GM12878 (cell line): ENCODE measurements around the gene TTC23.

Experiments
- CHD4 ChIP-seq: fragments of 200-600 bp; sonication (generic); IDR thresholded peaks from 2 replicates; pipeline ENCODE4 v1.6.1; 2016; ENCODE audit warnings: mild to moderate bottlenecking
- CREB1 ChIP-seq: IDR thresholded peaks from 2 replicates; pipeline ENCODE4 v1.6.1; 2012; ENCODE audit warnings: low read depth, mild to moderate bottlenecking, inconsistent platforms
- CTCF ChIP-seq, 3 experiments: IDR thresholded peaks in 2 of 3; conservative IDR thresholded peaks in 1 of 3; 2 replicates each; pipeline ENCODE4 v1.5.1; 2011; ENCODE audit warnings: low read depth in 3 of 3, low read length in 3 of 3, mild to moderate bottlenecking in 3 of 3, control low read depth in 2 of 3, moderate library complexity in 2 of 3, inconsistent platforms in 1 of 3, mixed read lengths in 1 of 3; ENCODE audit not compliant: control insufficient read depth in 2 of 3, insufficient read depth in 1 of 3; ENCODE audit errors: extremely low read depth in 1 of 3
- ESRRA ChIP-seq: IDR thresholded peaks from 2 replicates; pipeline ENCODE4 v1.6.1; 2012; ENCODE audit warnings: mild to moderate bottlenecking, low read length, improper control_type of control experiment
- MLLT1 ChIP-seq: fragments of 450-650 bp; IDR thresholded peaks from 2 replicates; pipeline ENCODE4 v1.6.1; 2016; ENCODE audit warnings: mild to moderate bottlenecking
- POLR2A ChIP-seq: IDR thresholded peaks from 2 replicates; pipeline ENCODE4 v1.6.1; 2011; ENCODE audit warnings: low read depth, mild to moderate bottlenecking, low read length
- POLR2AphosphoS5 ChIP-seq: IDR thresholded peaks from 2 replicates; pipeline ENCODE4 v1.6.1; 2011; ENCODE audit warnings: mild to moderate bottlenecking, low read length, inconsistent platforms
- SIX5 ChIP-seq: IDR thresholded peaks from 2 replicates; pipeline ENCODE4 v1.6.1; 2011; ENCODE audit warnings: mild to moderate bottlenecking, low read depth, low read length, moderate library complexity; ENCODE audit not compliant: severe bottlenecking
- SREBF2 ChIP-seq: IDR thresholded peaks from 2 replicates; pipeline ENCODE4 v1.6.1; 2012; ENCODE audit warnings: mild to moderate bottlenecking, low read length
- SRF ChIP-seq, 2 experiments: IDR thresholded peaks; 2 replicates each; pipeline ENCODE4 v1.6.1; 2011; ENCODE audit warnings: low read depth in 2 of 2, low read length in 2 of 2, mild to moderate bottlenecking in 1 of 2, moderate library complexity in 1 of 2
- TAF1 ChIP-seq: IDR thresholded peaks from 2 replicates; pipeline ENCODE4 v1.6.1; 2011; ENCODE audit warnings: mild to moderate bottlenecking, low read depth, low read length, borderline replicate concordance
- ZBTB11 ChIP-seq: fragments of 450-650 bp; formaldehyde crosslinking; IDR thresholded peaks from 2 replicates; pipeline ENCODE4 v1.5.0; 2022; ENCODE audit warnings: mild to moderate bottlenecking, missing genetic modification characterization
- ZNF274 ChIP-seq: IDR thresholded peaks from one replicate; pipeline ENCODE4 v1.8.0; 2011; ENCODE audit not compliant: insufficient read length, insufficient read depth

- TF ChIP-seq CTCF (IDR thresholded peaks at IDR 0.05 in 2 of 3, conservative IDR thresholded peaks at IDR 0.05 in 1 of 3; ENCODE audit: control insufficient read depth in 2 of 3, extremely low read depth in 1 of 3, insufficient read depth in 1 of 3, low read depth in 3 of 3, low read length in 3 of 3) (no peak), POLR2AphosphoS5 (no peak), SREBF2 (no peak), MLLT1 (no peak), CREB1 (no peak), SRF (IDR thresholded peaks at IDR 0.05; ENCODE audit: low read depth in 2 of 2, low read length in 2 of 2) (no peak), SIX5 (no peak), TAF1 (no peak), ESRRA (no peak), CHD4 (no peak), ZBTB11 (CRISPR knock-in tag) (no peak), POLR2A (no peak), ZNF274 (no peak)
Observed at GRCh38 chr15:99247062-99247461, 2.3 kb downstream of the TTC23 start.
